DLD1 (cell line): Measurements from ENCODE around the gene FHIT.

Experiments
- in situ Hi-C: cut with HindIII; loops from 2 replicates; pipeline ENCODE4 v1.10.0; 2017; ENCODE audit warnings: low sequenced_read_pairs

The FHIT gene

GRCh38 chr3:60154011-60154410 is 1097.2 kb downstream of the FHIT start:
- in situ Hi-C loops: no loop called here

DNA sequence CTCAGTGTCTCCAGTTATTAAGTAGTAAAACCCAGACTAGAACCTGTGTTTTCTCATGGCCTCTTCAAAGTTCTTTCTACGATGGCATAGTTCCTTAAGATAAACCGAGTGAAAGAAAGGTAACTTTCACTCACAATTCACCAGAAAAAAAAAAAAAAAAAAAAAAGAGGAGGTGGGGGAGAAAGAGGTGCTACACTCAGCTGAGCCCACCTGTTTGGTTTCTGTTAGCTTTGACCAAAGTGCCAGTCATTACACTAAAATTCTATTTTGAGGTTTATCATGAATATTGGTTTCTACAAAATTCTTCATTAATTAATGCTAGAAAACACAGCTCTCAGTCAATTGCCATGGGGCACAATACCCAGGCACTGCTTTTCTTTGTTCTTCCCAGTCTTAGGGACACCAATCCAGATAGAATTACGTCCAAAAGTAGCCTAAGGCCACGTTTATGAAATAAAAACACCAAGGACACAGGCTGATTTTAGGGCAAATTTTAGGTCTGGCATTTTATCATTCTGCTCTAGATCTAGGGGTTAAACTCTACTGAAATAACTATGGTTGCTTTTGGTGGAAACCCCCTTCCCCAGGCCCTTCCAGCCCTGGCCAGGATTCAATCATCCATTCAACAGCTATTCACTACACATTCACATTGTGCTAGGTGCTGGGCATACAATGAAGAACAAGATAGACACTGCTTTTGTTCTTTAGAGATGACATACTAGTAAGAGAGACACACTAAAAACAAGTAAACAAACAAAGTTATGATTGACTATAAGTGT is 1097.8 kb downstream of the FHIT start:
- in situ Hi-C loops: no loop called here

GRCh38 chr3:60149501-60149900 is 1101.8 kb downstream of the FHIT start:
- in situ Hi-C loops: no loop called here

DNA sequence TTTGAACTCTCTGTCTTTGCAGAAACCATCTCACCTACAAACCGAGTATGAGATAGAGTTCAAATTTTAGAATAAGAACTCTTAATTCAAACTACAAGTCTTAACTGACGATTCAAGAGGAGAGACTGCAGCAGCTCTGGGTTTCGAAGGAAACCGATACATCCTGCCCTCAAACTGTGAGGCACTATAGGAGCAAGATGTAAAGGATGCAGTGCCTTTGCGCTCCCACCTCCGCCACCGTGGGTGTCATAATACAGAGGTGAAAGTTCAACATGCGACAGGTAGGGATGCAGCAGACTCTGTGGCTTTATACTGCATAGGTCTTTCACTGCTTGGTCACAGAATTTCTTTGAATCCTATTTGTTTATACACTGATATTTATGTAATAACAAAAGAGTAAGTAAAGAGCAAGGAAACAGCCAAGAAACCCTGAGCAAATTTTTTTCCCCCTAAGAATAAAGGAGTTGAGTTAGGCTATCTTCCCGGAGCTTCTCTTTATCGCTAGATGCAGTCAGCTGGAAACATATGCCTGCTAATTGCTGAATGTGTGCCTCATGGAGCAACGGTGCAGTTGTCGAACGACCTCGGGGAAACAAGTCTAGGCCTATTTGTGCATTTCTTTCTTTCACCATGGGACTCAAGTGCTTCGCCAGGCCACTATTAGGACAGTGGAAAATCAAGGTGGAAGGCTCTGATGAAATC is 1103.9 kb downstream of the FHIT start:
- in situ Hi-C loops: no loop called here

GRCh38 chr3:60146121-60146520 is 1105.1 kb downstream of the FHIT start:
- in situ Hi-C loops: no loop called here

DNA sequence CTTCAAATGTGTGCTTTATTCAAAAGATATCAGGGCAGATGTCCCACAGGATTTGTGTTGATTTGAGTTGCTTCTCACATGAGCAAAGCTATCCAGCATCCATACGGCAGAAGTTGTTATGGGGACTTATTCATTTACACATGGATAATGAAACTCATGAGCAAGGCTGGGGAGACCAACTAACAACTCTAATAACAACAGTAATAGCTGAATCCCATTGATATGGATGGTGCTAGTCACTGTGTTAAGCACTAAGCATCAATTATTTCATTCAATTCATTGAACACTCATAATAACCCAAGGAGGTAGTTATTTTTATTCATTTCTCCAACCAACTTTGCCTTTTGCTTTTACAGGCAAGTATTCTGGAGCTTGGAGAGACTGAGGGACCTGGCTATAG is 1107.2 kb downstream of the FHIT start:
- in situ Hi-C loops: no loop called here

DNA sequence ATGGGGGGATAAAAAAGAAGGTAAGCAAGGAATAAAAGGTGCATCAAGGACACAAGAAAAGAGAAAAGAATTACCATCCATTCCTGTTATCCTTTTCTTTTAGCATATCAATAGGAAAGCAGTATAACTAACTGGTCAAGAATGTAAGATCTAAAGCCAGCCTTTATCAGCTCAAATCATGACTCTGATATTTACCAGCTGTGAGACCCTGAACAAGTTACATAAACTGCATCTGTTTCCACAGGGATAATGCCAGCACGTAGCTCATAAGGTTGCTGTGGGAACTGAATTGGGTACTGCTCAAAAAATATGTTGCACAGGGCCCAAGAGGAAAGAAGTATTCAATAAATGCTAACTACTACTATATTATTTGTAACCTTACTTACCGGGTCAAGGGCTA is 1109.2 kb downstream of the FHIT start:
- in situ Hi-C loops: no loop called here

GRCh38 chr3:60140160-60140559 is 1111.1 kb downstream of the FHIT start:
- in situ Hi-C loops: no loop called here

GRCh38 chr3:60136601-60137000 is 1114.7 kb downstream of the FHIT start:
- in situ Hi-C loops: no loop called here

- in situ Hi-C loops: no loop called here
These were observed 1115.8 kb downstream of the FHIT start for GRCh38 chr3:60135474-60135873.

GRCh38 chr3:60133269-60134162 is 1117.7 kb downstream of the FHIT start:
- in situ Hi-C loops: no loop called here

- in situ Hi-C loops: no loop called here
These were observed 1119.6 kb downstream of the FHIT start for GRCh38 chr3:60131618-60132017.

DNA sequence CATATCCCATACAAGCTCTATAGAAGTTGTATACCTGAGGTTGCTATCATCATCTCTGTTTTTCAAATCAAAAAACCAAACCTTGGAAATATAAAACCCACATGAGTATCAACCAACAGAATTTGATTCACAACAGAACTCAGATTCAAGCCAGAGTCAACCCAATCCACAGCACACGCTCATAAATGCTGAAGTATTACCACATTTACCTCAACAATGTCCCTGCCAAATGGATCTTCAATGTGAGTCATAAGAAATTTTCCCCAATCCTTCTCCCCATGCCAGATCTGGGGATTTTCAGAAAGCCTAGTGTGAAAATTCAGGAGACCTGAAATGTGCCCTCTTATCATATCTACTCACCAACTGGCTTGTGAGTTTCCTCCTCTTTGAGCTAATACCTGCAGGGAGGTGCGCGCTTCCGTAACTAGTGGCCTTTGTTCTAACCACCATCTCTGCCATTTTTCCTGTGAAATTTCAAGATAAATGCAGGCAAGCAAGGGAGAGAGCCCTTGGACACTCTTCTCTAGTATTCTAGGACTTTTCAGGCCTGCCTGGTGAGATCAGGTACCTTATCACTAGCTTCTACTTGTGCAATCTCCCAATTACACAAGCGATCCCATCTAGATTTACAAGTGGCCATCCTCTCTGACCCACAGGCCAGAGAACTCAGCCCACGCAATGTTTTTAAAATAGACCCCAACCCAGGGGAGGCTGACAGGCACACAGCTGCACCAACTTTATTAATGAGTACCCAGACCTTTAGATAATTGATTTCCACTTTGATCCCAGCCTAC is 1124.5 kb downstream of the FHIT start:
- in situ Hi-C loops: no loop called here

DNA sequence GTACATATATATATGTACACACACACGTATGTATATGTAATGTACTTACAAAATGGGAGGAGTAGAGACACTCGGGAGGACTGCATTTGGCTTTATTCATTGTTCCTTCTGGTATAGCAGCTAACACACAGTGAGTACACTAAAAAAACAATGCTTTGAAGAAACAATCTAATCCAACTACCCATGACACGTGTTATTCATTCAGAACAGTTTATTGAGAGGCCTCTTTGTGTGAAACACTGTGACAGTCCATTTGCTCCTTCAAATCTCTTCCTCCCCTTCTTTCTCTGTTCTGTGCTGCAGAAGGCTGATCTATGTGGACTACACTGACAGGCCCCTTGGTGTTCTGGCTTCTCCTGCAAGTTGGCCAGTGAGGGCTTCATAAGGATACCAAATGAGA is 1125.6 kb downstream of the FHIT start:
- in situ Hi-C loops: no loop called here

GRCh38 chr3:60120245-60120644 is 1131.0 kb downstream of the FHIT start:
- in situ Hi-C loops: no loop called here

GRCh38 chr3:60114191-60114590 is 1137.1 kb downstream of the FHIT start:
- in situ Hi-C loops: no loop called here

- in situ Hi-C loops: no loop called here
These were observed 1144.0 kb downstream of the FHIT start for GRCh38 chr3:60107275-60107674.

- in situ Hi-C loops: no loop called here
These were observed 1149.1 kb downstream of the FHIT start for GRCh38 chr3:60102154-60102553.

GRCh38 chr3:60101621-60102020 is 1149.6 kb downstream of the FHIT start:
- in situ Hi-C loops: no loop called here

- in situ Hi-C loops: no loop called here
These were observed 1154.8 kb downstream of the FHIT start for GRCh38 chr3:60096403-60096802.

GRCh38 chr3:60095930-60096329 is 1155.3 kb downstream of the FHIT start:
- in situ Hi-C loops: no loop called here
